ENCODE results near the gene TBCD.

DNA sequence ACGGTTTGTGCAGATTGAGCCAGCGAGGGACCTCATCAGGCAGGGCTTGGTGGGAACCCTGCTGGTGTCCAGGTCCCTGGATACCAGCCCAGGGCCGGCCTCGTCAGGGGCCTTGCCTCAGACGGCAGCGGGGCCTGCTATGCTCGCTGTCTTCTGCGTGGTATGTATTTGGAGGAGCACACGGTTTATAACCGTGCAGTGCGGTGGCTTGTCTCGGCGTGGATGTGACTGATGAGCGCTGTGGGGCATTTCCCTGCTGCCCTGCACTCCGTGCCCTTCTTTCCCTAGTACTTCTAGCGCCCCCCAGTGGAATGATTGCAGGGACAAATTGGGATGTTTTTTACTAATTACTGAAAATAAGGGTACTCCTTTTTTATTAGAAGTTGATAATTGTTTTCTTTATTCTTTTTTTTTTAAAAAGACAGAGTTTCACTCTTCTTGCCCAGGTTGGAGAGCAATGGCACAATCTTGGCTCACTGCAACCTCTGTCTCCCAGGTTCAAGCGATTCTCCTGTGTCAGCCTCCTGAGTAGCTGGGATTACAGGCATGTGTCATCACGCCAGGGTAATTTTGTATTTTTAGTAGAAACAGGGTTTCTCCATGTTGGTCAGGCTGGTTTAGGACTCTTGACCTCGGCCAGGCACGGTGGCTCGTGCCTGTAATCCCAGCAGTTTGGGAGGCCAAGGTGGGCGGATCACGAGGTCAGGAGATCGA lies 15.3 kb downstream of the TBCD start:
- TF ChIP-seq, protein P1, sequence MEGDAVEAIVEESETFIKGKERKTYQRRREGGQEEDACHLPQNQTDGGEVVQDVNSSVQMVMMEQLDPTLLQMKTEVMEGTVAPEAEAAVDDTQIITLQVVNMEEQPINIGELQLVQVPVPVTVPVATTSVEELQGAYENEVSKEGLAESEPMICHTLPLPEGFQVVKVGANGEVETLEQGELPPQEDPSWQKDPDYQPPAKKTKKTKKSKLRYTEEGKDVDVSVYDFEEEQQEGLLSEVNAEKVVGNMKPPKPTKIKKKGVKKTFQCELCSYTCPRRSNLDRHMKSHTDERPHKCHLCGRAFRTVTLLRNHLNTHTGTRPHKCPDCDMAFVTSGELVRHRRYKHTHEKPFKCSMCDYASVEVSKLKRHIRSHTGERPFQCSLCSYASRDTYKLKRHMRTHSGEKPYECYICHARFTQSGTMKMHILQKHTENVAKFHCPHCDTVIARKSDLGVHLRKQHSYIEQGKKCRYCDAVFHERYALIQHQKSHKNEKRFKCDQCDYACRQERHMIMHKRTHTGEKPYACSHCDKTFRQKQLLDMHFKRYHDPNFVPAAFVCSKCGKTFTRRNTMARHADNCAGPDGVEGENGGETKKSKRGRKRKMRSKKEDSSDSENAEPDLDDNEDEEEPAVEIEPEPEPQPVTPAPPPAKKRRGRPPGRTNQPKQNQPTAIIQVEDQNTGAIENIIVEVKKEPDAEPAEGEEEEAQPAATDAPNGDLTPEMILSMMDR (conservative IDR thresholded peaks at IDR 0.05 in 1 of 2, IDR thresholded peaks at IDR 0.05 in 1 of 2; ENCODE audit: low read depth in 1 of 2, low read length in 2 of 2) = peak; percentile 33 to 62
- no peak for TF ChIP-seq EZH2 (IDR thresholded peaks at IDR 0.05; ENCODE audit: low read length, missing control alignments)

All from fibroblast of lung (primary cell).